Right lobe of liver (tissue), 4 donors: Measurements from ENCODE around the gene SPECC1L.

Experiments
- CTCF ChIP-seq, 4 donors: fragments of 200-600 bp in 3 of 4; fragments of 450-650 bp in 1 of 4; IDR thresholded peaks; one replicate each; pipeline versions ENCODE4 v1.5.1 to v1.8.0; 2016 to 2022; ENCODE audit warnings: antibody characterized with exemption in 4 of 4, mild to moderate bottlenecking in 2 of 4
- POLR2A ChIP-seq: fragments of 450-650 bp; IDR thresholded peaks from one replicate; pipeline ENCODE4 v1.6.1; 2017; ENCODE audit warnings: antibody characterized with exemption, mild to moderate bottlenecking
- donor health status: DM: no; HTN: no; CAD: no.
- donor health status: DM: no; HTN: no; CAD: no.
- donor health status: DM: no; HTN: yes; CAD: no.

GRCh38 chr22:24455039-24455438 is 184.4 kb downstream of the SPECC1L start:
- TF ChIP-seq CTCF (IDR thresholded peaks at IDR 0.05) (no peak), POLR2A (no peak)
